Measurements from ENCODE around the gene LPP.
A peak's percentile ranks its signal among the peaks of the same experiment; 100 is the strongest.

The LPP gene

GRCh38 chr3:188272481-188273372, 118.8 kb downstream of the LPP start:
- DNase-seq (ENCODE audit: low read depth) = peak; percentile 96

- peak; percentile 45 for DNase-seq (ENCODE audit: low read depth)
Measured at GRCh38 chr3:188274249-188274915, 120.4 kb downstream of the LPP start.

- no peak for DNase-seq (ENCODE audit: low read depth)
Measured at GRCh38 chr3:188276375-188276774, 122.4 kb downstream of the LPP start.

- no peak for DNase-seq (ENCODE audit: low read depth)
Measured at GRCh38 chr3:188278717-188279324, 124.9 kb downstream of the LPP start.

- no peak for DNase-seq (ENCODE audit: low read depth)
Measured at GRCh38 chr3:188279502-188280335, 125.8 kb downstream of the LPP start.

- peak; percentile 76 for DNase-seq (ENCODE audit: low read depth)
Measured at GRCh38 chr3:188280627-188281026, 126.7 kb downstream of the LPP start.

GRCh38 chr3:188282871-188283270, 128.9 kb downstream of the LPP start:
- no peak for DNase-seq (ENCODE audit: low read depth)

GRCh38 chr3:188283347-188283746, 129.4 kb downstream of the LPP start:
- no peak for DNase-seq (ENCODE audit: low read depth)

GRCh38 chr3:188284455-188285212, 130.7 kb downstream of the LPP start:
- peak; percentile 43 for DNase-seq (ENCODE audit: low read depth)

GRCh38 chr3:188286087-188286513, 132.1 kb downstream of the LPP start:
- DNase-seq (ENCODE audit: low read depth) = peak; percentile 99

- DNase-seq (ENCODE audit: low read depth) = no peak
Measured at GRCh38 chr3:188287339-188287738, 133.4 kb downstream of the LPP start.

- no peak for DNase-seq (ENCODE audit: low read depth)
Measured at GRCh38 chr3:188287762-188288505, 134.0 kb downstream of the LPP start.

GRCh38 chr3:188292251-188292650, 138.3 kb downstream of the LPP start:
- no peak for DNase-seq (ENCODE audit: low read depth)

GRCh38 chr3:188292827-188293226, 138.9 kb downstream of the LPP start:
- DNase-seq (ENCODE audit: low read depth) = no peak

- no peak for DNase-seq (ENCODE audit: low read depth)
Measured at GRCh38 chr3:188294113-188294512, 140.2 kb downstream of the LPP start.

- DNase-seq (ENCODE audit: low read depth) = peak; percentile 98
Measured at GRCh38 chr3:188294823-188295487, 141.0 kb downstream of the LPP start.

- no peak for DNase-seq (ENCODE audit: low read depth)
Measured at GRCh38 chr3:188295876-188296275, 141.9 kb downstream of the LPP start.

- DNase-seq (ENCODE audit: low read depth) = peak; percentile 87
Measured at GRCh38 chr3:188296761-188297612, 143.0 kb downstream of the LPP start.

GRCh38 chr3:188298585-188298984, 144.6 kb downstream of the LPP start:
- DNase-seq (ENCODE audit: low read depth) = no peak

Measured in ELR (cell line).